Glomerular endothelial cell (primary cell): Measurements from ENCODE around the gene CDKN2AIP. TPM values are rescaled to one million over a fixed set of nuclear protein-coding genes. Genes with fewer than 3 reads are reported as not detected.

Experiments
- DNase-seq: peaks from one replicate; pipeline ENCODE4 v3.0.0-alpha.2; 2011; ENCODE audit warnings: low read depth, low spot score; ENCODE audit errors: extremely low read depth
- total RNA-seq: library from RNA; depleted of rRNA; stranded (reverse); fragments of >200 nt; gene quantifications from 2 replicates; pipeline ENCODE4 v1.2.3, GENCODE V29; 2015

Gene CDKN2AIP
- total RNA-seq, 1 donor from 2014 or later, result 19.4 TPM

GRCh38 chr4:183485411-183486160 is 41.1 kb downstream of the CDKN2AIP start:
- DNase-seq, result no peak

GRCh38 chr4:183492791-183493222 is 48.4 kb downstream of the CDKN2AIP start:
- DNase-seq, result no peak

GRCh38 chr4:183493246-183493645 is 48.8 kb downstream of the CDKN2AIP start:
- no peak for DNase-seq

GRCh38 chr4:183495184-183495583 is 50.7 kb downstream of the CDKN2AIP start:
- no peak for DNase-seq

Other genes with a start within 250 kb of the CDKN2AIP start
- not detected in 2 replicates for gene CLDN22, start 124.4 kb upstream of the CDKN2AIP start, total RNA-seq
- gene CLDN24, start 122.2 kb upstream of the CDKN2AIP start, total RNA-seq, result not detected in 2 replicates
- gene ING2, start 60.4 kb downstream of the CDKN2AIP start, total RNA-seq, result 6.6 and 8.0 TPM in 2 replicates
- 15.6 and 16.8 TPM in 2 replicates for gene RWDD4, start 214.5 kb downstream of the CDKN2AIP start, total RNA-seq
- gene TRAPPC11, start 214.7 kb downstream of the CDKN2AIP start, total RNA-seq, result 28.5 and 33.3 TPM in 2 replicates